Measurements from ENCODE around the gene NUDCD3. TPM values are rescaled to one million over a fixed set of nuclear protein-coding genes. Genes with fewer than 3 reads are reported as not detected.
"Not testable (repeated sequence)": the region's sequence is repeated elsewhere in the genome, so short reads cannot be mapped to it uniquely, and the experiment has no call there.

The NUDCD3 gene
- total and polyA plus RNA-seq, 8 donors, result 12.9 to 147 (median 29.5) TPM

DNA sequence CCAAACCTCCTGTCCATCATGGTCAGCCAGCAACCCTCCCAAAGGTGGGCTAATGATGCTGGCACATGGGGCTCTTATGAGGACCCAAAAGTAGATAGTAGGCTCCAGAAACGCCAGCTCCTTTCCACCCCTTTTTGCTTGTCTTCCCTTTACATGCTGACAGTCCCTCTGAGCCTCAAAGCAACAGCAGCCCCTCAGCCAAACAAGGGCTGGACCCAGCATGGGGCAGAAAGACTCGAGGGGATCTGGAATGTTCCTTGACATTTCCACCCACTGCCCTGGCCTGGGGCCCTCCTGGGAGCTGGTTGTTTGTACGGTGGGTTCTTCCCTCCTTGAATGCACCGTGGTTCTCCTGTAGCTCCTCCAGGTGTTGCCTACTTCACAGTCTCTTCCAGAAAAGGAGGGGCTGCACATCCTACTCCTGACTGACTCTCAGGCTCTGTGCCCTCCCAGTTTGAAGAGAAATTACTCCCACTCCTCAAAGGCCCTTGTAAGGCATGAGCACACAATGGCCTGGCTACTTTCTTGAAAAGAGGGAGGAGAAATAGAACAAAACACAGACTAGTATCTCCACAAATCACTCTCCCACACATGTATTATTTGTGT lies 21.5 kb upstream of the NUDCD3 start:
- Histone ChIP-seq H3K36me3 (peaks cover 0 to 10% (median 0%) of the 10 kb centered on the region in 4 donors), H3K27me3 (no peaks in the 10 kb centered on the region), H3K4me3 (no peak overlapping the region), H3K9me3 (peaks cover 0 to 3% (median 0%) of the 10 kb centered on the region in 4 donors), H3K4me1 (no peaks in the 10 kb centered on the region), H3K27ac (no peak overlapping the region)
- intact Hi-C loops (cut with DNase I; ENCODE audit: low total_unique reads), result no loop called here
- 39 to 67% (median 42%) methylated on average over 4 of the region's 4 CpGs for WGBS, 5 donors
- TF ChIP-seq EP300 (IDR thresholded peaks at IDR 0.05), result no peak
- TF ChIP-seq CTCF (IDR thresholded peaks at IDR 0.05), result no peak
- no peak for TF ChIP-seq POLR2A (IDR thresholded peaks at IDR 0.05)
- TF ChIP-seq POLR2AphosphoS5 (IDR thresholded peaks at IDR 0.05), result no peak
- no peak for DNase-seq

DNA sequence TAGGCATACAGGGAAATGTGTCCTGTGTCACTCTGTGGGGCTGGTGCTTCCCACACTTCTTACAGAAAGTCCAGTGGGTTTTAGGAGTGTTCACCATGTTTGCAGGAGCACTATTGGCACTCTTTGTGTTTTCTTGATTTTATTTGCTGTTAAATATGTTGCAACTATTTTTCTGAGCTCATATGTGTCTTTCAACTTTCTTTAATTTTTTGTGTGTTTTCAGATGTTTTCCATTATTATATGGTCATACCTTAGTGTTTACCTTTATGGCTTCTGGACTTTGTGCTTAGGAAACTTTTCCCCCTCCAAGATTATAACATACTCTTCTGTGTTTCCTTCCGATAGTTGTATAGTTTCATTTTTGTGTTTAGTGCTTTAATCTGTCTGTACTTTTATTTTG lies 20.8 kb upstream of the NUDCD3 start:
- Histone ChIP-seq H3K36me3 (peaks cover 0 to 10% (median 0%) of the 10 kb centered on the region in 4 donors), H3K27me3 (no peaks in the 10 kb centered on the region), H3K9me3 (peaks cover 0 to 3% (median 0%) of the 10 kb centered on the region in 4 donors), H3K27ac (no peak overlapping the region), H3K4me3 (no peak overlapping the region), H3K4me1 (no peaks in the 10 kb centered on the region)
- TF ChIP-seq EP300 (IDR thresholded peaks at IDR 0.05) (no peak), POLR2AphosphoS5 (IDR thresholded peaks at IDR 0.05) (no peak), POLR2A (IDR thresholded peaks at IDR 0.05) (no peak), CTCF (IDR thresholded peaks at IDR 0.05) (no peak)
- 41 to 61% (median 54%) methylated on average over 1 of the region's 1 CpG for WGBS, 5 donors
- intact Hi-C loops (cut with DNase I; ENCODE audit: low total_unique reads), result no loop called here
- DNase-seq, result no peak

DNA sequence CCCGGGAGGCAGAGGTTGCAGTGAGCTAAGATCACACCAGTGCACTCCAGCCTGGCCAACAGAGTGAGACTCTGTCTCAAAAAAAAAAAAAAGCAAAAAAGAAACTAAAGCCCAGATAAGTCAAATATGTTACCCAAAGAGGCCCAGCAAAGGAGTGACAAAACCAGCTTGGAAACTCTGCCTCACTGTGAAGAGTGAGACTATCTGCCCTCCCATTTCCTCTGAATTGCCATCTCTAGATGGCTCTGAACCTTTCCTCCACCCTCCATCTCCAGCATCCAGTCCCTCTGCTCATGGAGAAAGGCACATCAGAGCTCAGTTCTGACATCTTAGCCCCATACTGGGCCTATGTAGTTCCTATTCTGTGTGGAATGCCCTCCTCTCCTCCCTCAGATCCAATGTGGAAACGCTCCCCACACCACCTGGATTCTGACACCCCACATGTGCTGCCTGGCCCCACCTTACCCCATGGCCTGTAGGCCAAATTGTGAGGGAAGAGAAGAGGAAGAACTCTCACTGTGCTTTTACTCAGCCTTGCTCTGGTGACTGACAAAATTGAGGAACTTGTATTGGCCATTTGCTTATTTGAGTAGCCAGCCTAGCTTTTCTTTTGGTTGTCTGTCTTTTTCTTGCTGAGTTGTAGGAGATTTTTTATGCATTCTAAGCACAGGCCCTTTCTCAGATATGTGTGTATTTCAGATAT lies 18.0 kb upstream of the NUDCD3 start:
- Histone ChIP-seq H3K9me3 (peaks cover 0 to 3% (median 0%) of the 10 kb centered on the region in 4 donors), H3K4me1 (no peaks in the 10 kb centered on the region), H3K4me3 (no peak overlapping the region), H3K27ac (no peak overlapping the region), H3K36me3 (peaks cover 0 to 10% (median 0%) of the 10 kb centered on the region in 4 donors), H3K27me3 (peaks cover 0 to 3% (median 0%) of the 10 kb centered on the region in 3 donors)
- intact Hi-C loops (cut with DNase I; ENCODE audit: low total_unique reads), result no loop called here
- no peak for DNase-seq
- TF ChIP-seq EP300 (IDR thresholded peaks at IDR 0.05) (no peak), POLR2AphosphoS5 (IDR thresholded peaks at IDR 0.05) (no peak), POLR2A (IDR thresholded peaks at IDR 0.05) (no peak), CTCF (IDR thresholded peaks at IDR 0.05) (no peak)
- 46 to 70% (median 56%) methylated on average over 2 of the region's 2 CpGs for WGBS, 5 donors

GRCh38 chr7:44506592-44507288 lies 16.3 kb upstream of the NUDCD3 start:
- H3K9me3 ChIP-seq; H3K36me3 ChIP-seq; H3K27ac ChIP-seq; H3K4me1 ChIP-seq; DNase-seq; H3K27me3 ChIP-seq; intact Hi-C loops (cut with DNase I; ENCODE audit: low total_unique reads); H3K4me3 ChIP-seq: not testable (repeated sequence)
- WGBS, 5 donors, result 70 to 80% (median 78%) methylated on average over 3 of the region's 3 CpGs
